Activated naive CD8-positive, alpha-beta T cell treated with anti-CD3 and anti-CD28 coated beads, Interleukin-2, amount 10 ng/mL, durations not matched to agents 7 days and 5 days (primary cell): Measurements from ENCODE around the gene CCDC196. TPM values are rescaled to one million over a fixed set of nuclear protein-coding genes. Genes with fewer than 3 reads are reported as not detected.
"Not testable (repeated sequence)": the region's sequence is repeated elsewhere in the genome, so short reads cannot be mapped to it uniquely, and the experiment has no call there.

ENCODE experiments used
- ATAC-seq: fragments of 150-1000 bp; cut with Tn5 transposase; one replicate; pipeline ENCODE4 v1.10.0; 2021; ENCODE audit warnings: low read depth, moderate library complexity
- POLR2A ChIA-PET: fragments of 350-600 bp; sonication (Branson Sonifier 250); formaldehyde crosslinking; loops from one replicate; lab custom pipeline; 2021; ENCODE audit warnings: antibody characterized with exemption; lab: Charles Lee
- DNase-seq: peaks from one replicate; pipeline ENCODE4 v3.0.0; 2021
- H3K27ac Mint-ChIP-seq: one replicate; pipeline ENCODE4 v1.8.0; 2022; ENCODE audit warnings: mild to moderate bottlenecking, mixed read lengths
- H3K27me3 Mint-ChIP-seq: one replicate; pipeline ENCODE4 v1.8.0; 2022; ENCODE audit warnings: mild to moderate bottlenecking, moderate library complexity, mixed read lengths
- H3K36me3 Mint-ChIP-seq: one replicate; pipeline ENCODE4 v1.8.0; 2021; ENCODE audit warnings: mild to moderate bottlenecking, mixed read lengths
- H3K4me1 Mint-ChIP-seq: one replicate; pipeline ENCODE4 v1.8.0; 2021; ENCODE audit warnings: mixed read lengths
- H3K4me3 Mint-ChIP-seq: one replicate; pipeline ENCODE4 v1.8.0; 2022; ENCODE audit warnings: mild to moderate bottlenecking, moderate library complexity, mixed read lengths
- H3K9me3 Mint-ChIP-seq: one replicate; pipeline ENCODE4 v1.8.0; 2021; ENCODE audit warnings: mixed read lengths
- total RNA-seq, 2 experiments: library from RNA; stranded (reverse); gene quantifications; one replicate each; pipeline ENCODE4 v1.2.3, GENCODE V29; 2021

The CCDC196 gene
- total RNA-seq, 2 experiments from 2014 or later = not detected

- H3K4me3 Mint-ChIP-seq, H3K27ac Mint-ChIP-seq, DNase-seq, H3K9me3 Mint-ChIP-seq, ATAC-seq, H3K4me1 Mint-ChIP-seq, POLR2A ChIA-PET, H3K36me3 Mint-ChIP-seq, H3K27me3 Mint-ChIP-seq: not testable (repeated sequence)
Measured at GRCh38 chr14:66545191-66545590, 59.0 kb downstream of the CCDC196 start.

DNA sequence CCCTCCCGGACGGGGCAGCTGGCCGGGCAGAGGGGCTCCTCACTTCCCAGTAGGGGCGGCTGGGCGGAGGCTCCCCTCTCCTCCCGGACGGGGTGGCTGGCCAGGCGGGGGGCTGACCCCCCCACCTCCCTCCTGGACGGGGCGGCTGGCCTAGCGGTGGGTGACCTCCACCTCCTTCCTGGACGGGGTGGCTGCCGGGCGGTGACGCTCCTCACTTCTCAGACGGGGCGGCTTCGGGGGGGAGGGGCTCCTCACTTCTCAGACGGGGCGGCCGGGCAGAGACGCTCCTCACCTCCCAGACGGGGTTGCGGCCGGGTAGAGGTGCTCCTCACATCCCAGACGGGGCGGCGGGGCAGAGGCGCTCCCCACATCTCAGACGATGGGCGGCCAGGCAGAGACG lies 59.6 kb downstream of the CCDC196 start:
- H3K36me3 Mint-ChIP-seq, POLR2A ChIA-PET, H3K9me3 Mint-ChIP-seq, H3K4me3 Mint-ChIP-seq, H3K27ac Mint-ChIP-seq, H3K27me3 Mint-ChIP-seq, ATAC-seq, DNase-seq, H3K4me1 Mint-ChIP-seq: not testable (repeated sequence)

Other genes starting within 250 kb of the CCDC196 start
- 10 to 100 TPM; 16.0 to 17.6 TPM for gene GPHN, start 21.8 kb downstream of the CCDC196 start, total RNA-seq